Thyroid gland (tissue), 4 donors: ENCODE results near the gene VAMP5. TPM values are rescaled to one million over a fixed set of nuclear protein-coding genes. Genes with fewer than 3 reads are reported as not detected.

ENCODE experiments used
- DNase-seq, 2 donors: peaks; one replicate each; pipeline ENCODE4 v3.0.0-alpha.2; 2019
- H3K27ac ChIP-seq, 3 donors: fragments of 200-600 bp; sonication (generic); 1 replicate in 2 of 3; 2 replicates in 1 of 3; pipeline ENCODE4 v1.5.1; 2016 to 2019; ENCODE audit warnings: mild to moderate bottlenecking in 1 of 3, moderate library complexity in 1 of 3
- H3K27me3 ChIP-seq: fragments of 200-600 bp; sonication (generic); one replicate; pipeline ENCODE4 v1.5.1; 2019
- H3K36me3 ChIP-seq, 2 donors: fragments of 200-600 bp; sonication (generic); one replicate each; pipeline ENCODE4 v1.5.1; 2016 to 2019
- H3K4me1 ChIP-seq, 2 donors: fragments of 200-600 bp; sonication (generic); one replicate each; pipeline ENCODE4 v1.5.1; 2017 to 2019
- H3K4me3 ChIP-seq, 3 donors: fragments of 200-600 bp; sonication (generic); replicated peaks in 1 of 3; 1 replicate in 2 of 3; 2 replicates in 1 of 3; pipeline ENCODE4 v1.5.1; 2016; ENCODE audit warnings: mild to moderate bottlenecking in 1 of 3
- H3K9me3 ChIP-seq: fragments of 200-600 bp; sonication (generic); one replicate; pipeline ENCODE4 v1.5.1; 2017
- POLR2A ChIP-seq, 2 donors: fragments of 450-650 bp; IDR thresholded peaks; one replicate each; pipeline ENCODE4 v1.6.1; 2017; ENCODE audit warnings: antibody characterized with exemption in 2 of 2, mild to moderate bottlenecking in 2 of 2, moderate library complexity in 1 of 2
- WGBS, 2 donors: methylation state at CpG; one replicate each; pipeline ENCODE4 v1.1.5; 2017; 5-methylcytosine and 5-hydroxymethylcytosine counted together
- intact Hi-C: fragments of 100-400 bp; cut with DNase I; formaldehyde crosslinking; loops from one replicate; pipeline ENCODE4 v1.15.1; 2023
- total RNA-seq, 4 donors: library from RNA; depleted of rRNA; stranded (reverse); fragments of >200 nt; gene quantifications; one replicate each; pipeline ENCODE4 v1.2.3, GENCODE V29; 2016
- TF ChIP-seq, protein P1 (sequence below), 6 experiments: fragments of 200-600 bp in 3 of 6; fragments of 450-650 bp in 3 of 6; sonication (generic) in 3 of 6; IDR thresholded peaks; one replicate each; pipeline ENCODE4 v1.5.1; 2016 to 2019; ENCODE audit warnings: antibody characterized with exemption in 6 of 6, mild to moderate bottlenecking in 2 of 6, inconsistent platforms in 1 of 6, moderate library complexity in 1 of 6

VAMP5 gene
- total RNA-seq, 4 donors from 2014 or later, result 13.6 to 41.3 (median 20.7) TPM

GRCh38 chr2:85599468-85600234, 15.4 kb downstream of the VAMP5 start:
- Histone ChIP-seq H3K27me3 (no peaks in the 10 kb centered on the region), H3K27ac (no peak overlapping the region), H3K4me1 (peaks cover 33 to 40% of the 10 kb centered on the region in 2 donors), H3K4me3 (no peak overlapping the region), H3K36me3 (peaks cover 6 to 12% of the 10 kb centered on the region in 2 donors), H3K9me3 (no peaks in the 10 kb centered on the region)
- no peak for DNase-seq
- intact Hi-C loops, result no loop called here
- TF ChIP-seq, protein P1, sequence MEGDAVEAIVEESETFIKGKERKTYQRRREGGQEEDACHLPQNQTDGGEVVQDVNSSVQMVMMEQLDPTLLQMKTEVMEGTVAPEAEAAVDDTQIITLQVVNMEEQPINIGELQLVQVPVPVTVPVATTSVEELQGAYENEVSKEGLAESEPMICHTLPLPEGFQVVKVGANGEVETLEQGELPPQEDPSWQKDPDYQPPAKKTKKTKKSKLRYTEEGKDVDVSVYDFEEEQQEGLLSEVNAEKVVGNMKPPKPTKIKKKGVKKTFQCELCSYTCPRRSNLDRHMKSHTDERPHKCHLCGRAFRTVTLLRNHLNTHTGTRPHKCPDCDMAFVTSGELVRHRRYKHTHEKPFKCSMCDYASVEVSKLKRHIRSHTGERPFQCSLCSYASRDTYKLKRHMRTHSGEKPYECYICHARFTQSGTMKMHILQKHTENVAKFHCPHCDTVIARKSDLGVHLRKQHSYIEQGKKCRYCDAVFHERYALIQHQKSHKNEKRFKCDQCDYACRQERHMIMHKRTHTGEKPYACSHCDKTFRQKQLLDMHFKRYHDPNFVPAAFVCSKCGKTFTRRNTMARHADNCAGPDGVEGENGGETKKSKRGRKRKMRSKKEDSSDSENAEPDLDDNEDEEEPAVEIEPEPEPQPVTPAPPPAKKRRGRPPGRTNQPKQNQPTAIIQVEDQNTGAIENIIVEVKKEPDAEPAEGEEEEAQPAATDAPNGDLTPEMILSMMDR (IDR thresholded peaks at IDR 0.05), result no peak
- TF ChIP-seq POLR2A (IDR thresholded peaks at IDR 0.05), result no peak
- WGBS, 2 donors, result 81 to 82% methylated on average over 10 to 17 of the region's 17 CpGs

DNA sequence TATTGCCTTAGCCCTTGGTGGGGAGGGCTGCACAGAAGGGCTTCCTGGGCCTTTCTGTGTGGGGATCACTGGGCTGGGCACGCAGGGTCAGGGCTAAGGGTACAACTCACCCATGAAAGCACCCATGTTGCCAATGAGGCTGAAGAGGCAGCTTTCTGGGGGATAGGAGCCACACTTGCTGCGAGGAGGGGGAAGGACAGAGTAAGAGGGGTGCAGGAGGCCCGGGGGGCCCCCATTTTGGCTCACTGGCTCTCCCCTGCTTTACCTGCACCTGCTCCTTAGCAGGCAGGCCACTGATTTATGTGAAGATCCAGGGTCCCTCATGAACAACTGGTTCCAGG, 16.0 kb downstream of the VAMP5 start:
- H3K4me3 ChIP-seq, result no peak overlapping the region
- no peak for DNase-seq
- H3K27me3 ChIP-seq, result no peaks in the 10 kb centered on the region
- H3K36me3 ChIP-seq, result peaks cover 6 to 12% of the 10 kb centered on the region in 2 donors
- no peak for TF ChIP-seq POLR2A (IDR thresholded peaks at IDR 0.05)
- TF ChIP-seq, protein P1 (IDR thresholded peaks at IDR 0.05), result no peak
- intact Hi-C loops, result no loop called here
- H3K9me3 ChIP-seq, result no peaks in the 10 kb centered on the region
- peaks cover 30 to 43% of the 10 kb centered on the region in 2 donors for H3K4me1 ChIP-seq
- no peak overlapping the region for H3K27ac ChIP-seq
- WGBS, 2 donors, result 81 to 89% methylated on average over 2 to 3 of the region's 3 CpGs

DNA sequence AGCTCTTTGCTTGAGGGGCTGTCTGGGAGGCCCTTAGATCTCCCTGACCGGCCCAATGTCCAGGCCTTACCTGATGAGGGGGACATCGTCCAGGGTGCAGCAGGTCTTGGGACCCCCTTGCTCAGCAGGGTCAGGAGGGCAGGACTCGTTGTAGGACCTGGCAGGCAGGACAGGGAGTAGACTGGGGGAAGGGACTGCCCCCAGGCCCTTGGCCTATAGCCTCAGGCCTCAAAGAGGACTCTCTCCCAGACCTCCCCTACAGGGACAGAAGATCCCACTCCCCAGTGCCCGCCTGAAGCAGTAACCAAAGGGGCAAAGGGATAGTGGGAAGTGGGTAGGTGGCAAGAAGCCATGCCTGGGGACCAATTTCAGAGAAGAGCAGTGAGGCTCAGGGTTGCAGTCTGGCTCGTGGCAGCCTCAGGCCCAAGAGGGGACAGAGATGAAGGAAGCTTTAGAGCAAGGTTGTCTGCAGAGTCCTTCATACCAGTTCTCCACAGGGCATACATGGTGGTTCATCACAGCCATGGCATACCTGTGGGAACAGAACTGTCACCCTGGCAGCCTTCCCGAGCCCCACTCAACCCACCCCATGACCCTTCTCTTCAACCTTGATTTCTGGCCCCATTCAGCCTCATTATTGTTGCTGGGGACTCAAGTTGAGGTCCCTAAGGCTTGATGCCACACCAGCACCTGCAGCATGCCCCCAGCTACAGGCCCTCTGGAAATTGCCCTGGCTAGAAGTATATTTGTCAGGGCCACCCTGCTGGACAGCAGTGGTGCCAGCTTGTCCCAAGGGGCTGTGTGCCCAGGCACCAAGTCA, 16.9 kb downstream of the VAMP5 start:
- Histone ChIP-seq H3K36me3 (peaks cover 6 to 12% of the 10 kb centered on the region in 2 donors), H3K4me1 (peaks cover 35 to 52% of the 10 kb centered on the region in 2 donors), H3K27me3 (no peaks in the 10 kb centered on the region), H3K9me3 (no peaks in the 10 kb centered on the region), H3K27ac (peak overlapping the region; percentile 42 to 76 (median 63)), H3K4me3 (peak overlapping the region in 2 of 3 donors; percentile 51 to 60)
- TF ChIP-seq, protein P1 (IDR thresholded peaks at IDR 0.05), result no peak
- TF ChIP-seq POLR2A (IDR thresholded peaks at IDR 0.05), result no peak
- no peak for DNase-seq
- WGBS, 2 donors, result 79% methylated on average over 3 to 5 of the region's 6 CpGs
- intact Hi-C loops, result no loop called here

- peak; percentile 85 to 86 for DNase-seq
- peaks cover 29 to 48% of the 10 kb centered on the region in 2 donors for H3K4me1 ChIP-seq
- intact Hi-C loops, result no loop called here
Observed at GRCh38 chr2:85601771-85602475, 17.7 kb downstream of the VAMP5 start.

More at GRCh38 chr2:85601771-85602475, 17.7 kb downstream of the VAMP5 start:
- 10 to 11% methylated on average over 13 to 18 of the region's 36 CpGs for WGBS, 2 donors
- Histone ChIP-seq H3K27me3 (no peaks in the 10 kb centered on the region), H3K4me3 (peak overlapping the region; percentile 21 to 60 (median 51)), H3K27ac (peak overlapping the region; percentile 42 to 76 (median 63)), H3K9me3 (no peaks in the 10 kb centered on the region), H3K36me3 (peaks cover 6 to 12% of the 10 kb centered on the region in 2 donors)
- no peak for TF ChIP-seq POLR2A (IDR thresholded peaks at IDR 0.05)
- TF ChIP-seq, protein P1 (IDR thresholded peaks at IDR 0.05), result no peak
